ENCODE measurements around the gene BAZ1B.
"Not testable (repeated sequence)": the region's sequence is repeated elsewhere in the genome, so short reads cannot be mapped to it uniquely, and the experiment has no call there.

BAZ1B gene

GRCh38 chr7:73517241-73517995 lies 4.7 kb downstream of the BAZ1B start:
- H3K4me1 ChIP-seq (ENCODE audit: control insufficient read depth, insufficient read depth, low read length) = peaks cover 34% of the 10 kb centered on the region
- no peaks in the 10 kb centered on the region for H3K9me3 ChIP-seq (replicated peaks; ENCODE audit: low read length)
- no peaks in the 10 kb centered on the region for H3K27me3 ChIP-seq (ENCODE audit: control insufficient read depth, insufficient read depth, low read length)
- H3K4me3 ChIP-seq (ENCODE audit: low read length) = no peak overlapping the region
- peaks cover 49% of the 10 kb centered on the region for H3K36me3 ChIP-seq (ENCODE audit: insufficient read depth, low read length)
- no peak overlapping the region for H3K9ac ChIP-seq (ENCODE audit: low read depth, low read length)
- H3K4me2 ChIP-seq (ENCODE audit: low read length) = no peak overlapping the region

- Histone ChIP-seq H3K36me3 (ENCODE audit: insufficient read depth, low read length) (peaks cover 56% of the 10 kb centered on the region), H3K4me3 (ENCODE audit: low read length) (no peak overlapping the region)
Observed at GRCh38 chr7:73515178-73515577, 6.9 kb downstream of the BAZ1B start.

GRCh38 chr7:73512018-73512780 lies 9.9 kb downstream of the BAZ1B start:
- Histone ChIP-seq H3K9ac (ENCODE audit: low read depth, low read length) (no peak overlapping the region), H3K36me3 (ENCODE audit: insufficient read depth, low read length) (peaks cover 65% of the 10 kb centered on the region)

More at GRCh38 chr7:73515178-73515577, 6.9 kb downstream of the BAZ1B start:
- Histone ChIP-seq H3K9ac (ENCODE audit: low read depth, low read length) (no peak overlapping the region), H3K4me2 (ENCODE audit: low read length) (no peak overlapping the region), H3K9me3 (replicated peaks; ENCODE audit: low read length) (no peaks in the 10 kb centered on the region), H3K4me1 (ENCODE audit: control insufficient read depth, insufficient read depth, low read length) (peaks cover 32% of the 10 kb centered on the region), H3K27me3 (ENCODE audit: control insufficient read depth, insufficient read depth, low read length) (no peaks in the 10 kb centered on the region)

GRCh38 chr7:73509463-73509862 lies 12.6 kb downstream of the BAZ1B start:
- no peaks in the 10 kb centered on the region for H3K9me3 ChIP-seq (replicated peaks; ENCODE audit: low read length)
- H3K27me3 ChIP-seq (ENCODE audit: control insufficient read depth, insufficient read depth, low read length) = no peaks in the 10 kb centered on the region
- H3K4me1 ChIP-seq (ENCODE audit: control insufficient read depth, insufficient read depth, low read length) = peaks cover 8% of the 10 kb centered on the region
- H3K4me3 ChIP-seq (ENCODE audit: low read length) = no peak overlapping the region
- no peak overlapping the region for H3K4me2 ChIP-seq (ENCODE audit: low read length)
- H3K9ac ChIP-seq (ENCODE audit: low read depth, low read length) = no peak overlapping the region
- peaks cover 56% of the 10 kb centered on the region for H3K36me3 ChIP-seq (ENCODE audit: insufficient read depth, low read length)

More at GRCh38 chr7:73512018-73512780, 9.9 kb downstream of the BAZ1B start:
- H3K4me3 ChIP-seq (ENCODE audit: low read length) = no peak overlapping the region
- no peaks in the 10 kb centered on the region for H3K27me3 ChIP-seq (ENCODE audit: control insufficient read depth, insufficient read depth, low read length)
- H3K9me3 ChIP-seq (replicated peaks; ENCODE audit: low read length) = no peaks in the 10 kb centered on the region
- H3K4me1 ChIP-seq (ENCODE audit: control insufficient read depth, insufficient read depth, low read length) = peaks cover 8% of the 10 kb centered on the region
- H3K4me2 ChIP-seq (ENCODE audit: low read length) = no peak overlapping the region

GRCh38 chr7:73507556-73507955 lies 14.5 kb downstream of the BAZ1B start:
- Histone ChIP-seq H3K27me3 (ENCODE audit: control insufficient read depth, insufficient read depth, low read length) (no peaks in the 10 kb centered on the region), H3K9me3 (replicated peaks; ENCODE audit: low read length) (no peaks in the 10 kb centered on the region), H3K4me3 (ENCODE audit: low read length) (no peak overlapping the region), H3K9ac (ENCODE audit: low read depth, low read length) (no peak overlapping the region), H3K4me2 (ENCODE audit: low read length) (no peak overlapping the region), H3K4me1 (ENCODE audit: control insufficient read depth, insufficient read depth, low read length) (peaks cover 3% of the 10 kb centered on the region), H3K36me3 (ENCODE audit: insufficient read depth, low read length) (peaks cover 60% of the 10 kb centered on the region)

GRCh38 chr7:73504920-73505319 lies 17.2 kb downstream of the BAZ1B start:
- Histone ChIP-seq H3K4me2 (ENCODE audit: low read length) (no peak overlapping the region), H3K4me1 (ENCODE audit: control insufficient read depth, insufficient read depth, low read length) (no peaks in the 10 kb centered on the region), H3K4me3 (ENCODE audit: low read length) (no peak overlapping the region), H3K36me3 (ENCODE audit: insufficient read depth, low read length) (peaks cover 65% of the 10 kb centered on the region), H3K9ac (ENCODE audit: low read depth, low read length) (no peak overlapping the region), H3K9me3 (replicated peaks; ENCODE audit: low read length) (no peaks in the 10 kb centered on the region), H3K27me3 (ENCODE audit: control insufficient read depth, insufficient read depth, low read length) (no peaks in the 10 kb centered on the region)

- Histone ChIP-seq H3K4me3 (ENCODE audit: low read length) (no peak overlapping the region), H3K4me1 (ENCODE audit: control insufficient read depth, insufficient read depth, low read length) (no peaks in the 10 kb centered on the region), H3K4me2 (ENCODE audit: low read length) (no peak overlapping the region), H3K27me3 (ENCODE audit: control insufficient read depth, insufficient read depth, low read length) (no peaks in the 10 kb centered on the region), H3K36me3 (ENCODE audit: insufficient read depth, low read length) (peaks cover 69% of the 10 kb centered on the region), H3K9me3 (replicated peaks; ENCODE audit: low read length) (no peaks in the 10 kb centered on the region), H3K9ac (ENCODE audit: low read depth, low read length) (no peak overlapping the region)
Observed at GRCh38 chr7:73504017-73504416, 18.1 kb downstream of the BAZ1B start.

- Histone ChIP-seq H3K9ac (ENCODE audit: low read depth, low read length) (no peak overlapping the region), H3K36me3 (ENCODE audit: insufficient read depth, low read length) (peaks cover 72% of the 10 kb centered on the region), H3K4me3 (ENCODE audit: low read length) (no peak overlapping the region), H3K9me3 (replicated peaks; ENCODE audit: low read length) (no peaks in the 10 kb centered on the region), H3K4me1 (ENCODE audit: control insufficient read depth, insufficient read depth, low read length) (no peaks in the 10 kb centered on the region), H3K4me2 (ENCODE audit: low read length) (no peak overlapping the region), H3K27me3 (ENCODE audit: control insufficient read depth, insufficient read depth, low read length) (no peaks in the 10 kb centered on the region)
Observed at GRCh38 chr7:73503229-73503628, 18.9 kb downstream of the BAZ1B start.

GRCh38 chr7:73496626-73497025 lies 25.5 kb downstream of the BAZ1B start:
- no peak overlapping the region for H3K9ac ChIP-seq (ENCODE audit: low read depth, low read length)
- H3K4me1 ChIP-seq (ENCODE audit: control insufficient read depth, insufficient read depth, low read length) = no peaks in the 10 kb centered on the region
- H3K36me3 ChIP-seq (ENCODE audit: insufficient read depth, low read length) = peaks cover 74% of the 10 kb centered on the region
- H3K4me3 ChIP-seq (ENCODE audit: low read length) = no peak overlapping the region
- no peaks in the 10 kb centered on the region for H3K27me3 ChIP-seq (ENCODE audit: control insufficient read depth, insufficient read depth, low read length)
- H3K4me2 ChIP-seq (ENCODE audit: low read length) = no peak overlapping the region
- no peaks in the 10 kb centered on the region for H3K9me3 ChIP-seq (replicated peaks; ENCODE audit: low read length)

- H3K4me1 ChIP-seq (ENCODE audit: control insufficient read depth, insufficient read depth, low read length); H3K9ac ChIP-seq (ENCODE audit: low read depth, low read length); H3K9me3 ChIP-seq (replicated peaks; ENCODE audit: low read length); H3K4me2 ChIP-seq (ENCODE audit: low read length); H3K4me3 ChIP-seq (ENCODE audit: low read length); H3K27me3 ChIP-seq (ENCODE audit: control insufficient read depth, insufficient read depth, low read length): not testable (repeated sequence)
- peaks cover 72% of the 10 kb centered on the region for H3K36me3 ChIP-seq (ENCODE audit: insufficient read depth, low read length)
Observed at GRCh38 chr7:73495507-73495906, 26.6 kb downstream of the BAZ1B start.

GRCh38 chr7:73489976-73490375 lies 32.1 kb downstream of the BAZ1B start:
- H3K36me3 ChIP-seq (ENCODE audit: insufficient read depth, low read length) = peaks cover 62% of the 10 kb centered on the region
- H3K4me2 ChIP-seq (ENCODE audit: low read length) = no peak overlapping the region
- H3K4me1 ChIP-seq (ENCODE audit: control insufficient read depth, insufficient read depth, low read length) = no peaks in the 10 kb centered on the region
- H3K9ac ChIP-seq (ENCODE audit: low read depth, low read length) = no peak overlapping the region
- H3K9me3 ChIP-seq (replicated peaks; ENCODE audit: low read length) = no peaks in the 10 kb centered on the region
- no peaks in the 10 kb centered on the region for H3K27me3 ChIP-seq (ENCODE audit: control insufficient read depth, insufficient read depth, low read length)
- H3K4me3 ChIP-seq (ENCODE audit: low read length) = no peak overlapping the region

All from skeletal muscle satellite cell (primary cell).